Measurements from ENCODE around the gene NINJ2.

Gene NINJ2

DNA sequence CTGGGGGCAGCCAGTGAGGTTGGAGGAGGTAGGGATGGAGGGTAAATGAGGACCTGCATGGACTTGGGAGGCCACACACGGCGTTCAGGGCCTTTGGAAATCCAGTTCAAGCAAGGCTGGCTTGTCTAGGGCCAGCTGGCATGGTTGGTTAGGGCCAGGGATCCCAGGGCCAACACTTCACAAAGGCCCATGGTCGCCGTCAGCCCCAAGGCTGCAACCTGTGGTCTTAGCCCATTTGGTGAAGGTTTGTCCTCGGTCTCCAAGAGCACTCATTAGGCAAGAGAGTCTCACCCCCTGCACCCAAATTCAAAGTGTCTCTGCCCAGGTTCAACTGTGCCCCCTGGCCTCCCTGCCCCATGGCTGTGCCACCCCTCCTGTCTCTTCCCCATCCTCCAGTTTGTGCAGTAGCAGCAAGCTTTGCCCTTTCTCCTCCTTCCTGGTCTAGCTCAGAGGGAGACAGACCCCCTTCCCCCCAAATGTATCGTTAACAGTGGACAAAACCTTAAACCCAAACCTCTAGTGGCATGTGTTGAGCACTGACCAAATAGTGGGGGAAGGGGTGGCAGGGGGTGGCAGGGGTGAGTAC is 94.1 kb downstream of the NINJ2 start:
- no peak for DNase-seq (ENCODE audit: low read depth)

DNA sequence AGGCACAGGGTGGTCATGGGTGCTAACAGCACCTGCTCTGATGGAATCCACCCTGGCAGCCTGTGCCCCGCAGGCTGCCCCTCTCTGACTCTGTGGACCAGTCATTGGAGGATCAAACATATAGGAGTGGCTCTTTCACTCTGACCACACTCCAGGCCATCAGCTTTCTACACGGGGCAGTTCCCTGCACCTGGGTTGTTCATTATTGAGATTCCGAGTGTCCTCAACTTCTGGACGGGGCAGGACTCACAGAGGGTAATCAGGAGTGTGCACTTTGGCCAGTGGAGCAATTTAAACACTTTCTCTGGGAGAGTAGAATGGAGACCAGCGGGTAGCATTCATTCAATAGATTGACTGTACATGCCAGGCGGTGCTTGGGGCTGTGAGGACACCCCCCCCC is 94.8 kb downstream of the NINJ2 start:
- no peak for DNase-seq (ENCODE audit: low read depth)

DNA sequence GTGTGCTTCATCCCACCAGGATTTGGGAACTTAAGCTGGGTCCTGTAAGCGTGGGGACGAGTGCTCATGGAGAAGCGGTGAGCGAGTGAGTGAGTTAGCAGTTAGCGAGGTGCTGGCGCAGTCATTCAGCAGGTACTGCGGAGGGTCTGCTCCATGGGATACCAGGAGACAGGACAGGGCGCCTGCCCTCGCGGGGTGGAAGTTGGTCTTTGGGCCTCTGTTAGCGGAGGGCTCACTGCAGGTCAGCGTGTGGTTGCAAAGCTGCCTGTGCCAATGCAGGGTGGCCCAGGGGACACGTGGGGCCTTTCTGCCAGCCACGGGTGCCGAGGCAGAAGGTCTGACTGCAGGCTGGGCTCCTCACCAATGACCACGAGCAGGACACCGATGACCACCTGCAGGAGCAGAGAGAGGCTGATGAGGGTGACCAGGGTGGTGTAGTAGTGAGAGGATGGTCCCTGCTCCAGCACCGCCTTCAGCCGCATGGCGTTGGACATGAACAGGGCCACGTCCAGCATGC is 97.6 kb downstream of the NINJ2 start:
- DNase-seq (ENCODE audit: low read depth), result no peak

DNA sequence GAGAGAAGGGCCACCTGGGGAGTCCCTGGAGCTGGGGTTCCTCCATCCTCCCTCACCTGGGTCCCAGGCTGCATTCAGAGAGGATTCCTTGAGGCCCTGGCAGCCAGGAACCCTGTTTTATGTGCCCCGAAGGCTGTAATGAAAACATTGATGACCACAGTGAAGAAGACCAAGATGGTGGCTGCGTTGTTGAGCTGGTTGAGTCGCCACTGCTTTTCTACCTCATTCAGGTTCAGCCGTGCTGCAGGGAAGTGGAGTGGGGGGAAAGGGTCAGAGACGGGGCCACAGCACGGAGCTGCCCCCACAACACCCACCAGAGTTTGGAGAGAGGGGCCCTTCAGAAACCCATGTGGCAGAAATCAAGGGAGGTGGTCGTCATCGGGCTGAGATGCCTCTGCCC is 98.1 kb downstream of the NINJ2 start:
- DNase-seq (ENCODE audit: low read depth), result no peak

DNA sequence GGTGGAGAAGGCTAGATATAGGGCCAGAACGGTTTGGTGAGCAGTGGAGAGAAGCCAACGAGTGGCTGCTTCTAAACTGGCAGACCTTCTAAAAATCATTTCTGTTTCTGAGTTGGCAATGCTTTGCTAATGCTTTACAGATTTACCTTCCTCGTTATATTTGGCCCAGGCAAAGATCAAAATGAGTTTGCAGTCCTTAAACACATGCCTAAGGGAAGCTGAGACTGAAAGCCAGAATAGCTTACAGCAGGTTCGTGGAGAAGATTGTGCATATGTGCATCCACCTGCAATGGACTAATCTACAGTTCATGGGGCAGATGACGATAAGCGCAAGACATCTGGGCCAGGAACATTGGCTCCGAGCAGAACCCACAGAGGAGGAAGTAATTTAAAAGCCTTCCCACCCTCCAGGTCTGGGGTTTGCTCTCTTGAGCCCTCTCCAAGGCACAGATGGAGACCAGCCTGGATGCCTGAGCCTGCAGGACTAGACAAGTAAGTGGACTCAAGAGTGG is 99.4 kb downstream of the NINJ2 start:
- no peak for DNase-seq (ENCODE audit: low read depth)

DNA sequence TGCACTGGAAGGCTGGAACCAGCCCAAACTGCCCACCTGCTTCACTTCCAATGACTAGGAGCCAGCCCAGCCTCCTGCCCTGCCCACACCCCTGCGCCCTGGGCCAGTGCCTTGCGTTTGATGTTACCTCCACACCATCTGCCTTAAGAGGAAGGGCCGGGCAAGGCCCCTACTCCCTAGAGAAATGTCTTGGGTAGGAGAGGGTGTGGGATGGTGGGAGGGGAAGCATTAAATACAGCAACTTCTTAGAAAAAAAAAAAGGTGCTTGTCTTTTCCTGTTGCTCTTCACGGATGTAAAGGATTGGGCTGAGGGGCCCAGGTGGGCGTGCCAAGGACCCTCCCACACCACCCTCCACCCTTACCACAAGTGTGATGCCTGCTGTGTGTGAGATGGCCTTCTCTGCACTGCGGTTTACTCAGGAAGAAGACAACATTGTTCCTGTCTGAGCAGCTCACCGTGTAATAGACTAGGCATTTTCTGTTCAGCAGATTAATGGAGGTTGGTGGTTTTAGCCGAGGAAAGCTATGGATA is 99.9 kb downstream of the NINJ2 start:
- DNase-seq (ENCODE audit: low read depth), result no peak

DNA sequence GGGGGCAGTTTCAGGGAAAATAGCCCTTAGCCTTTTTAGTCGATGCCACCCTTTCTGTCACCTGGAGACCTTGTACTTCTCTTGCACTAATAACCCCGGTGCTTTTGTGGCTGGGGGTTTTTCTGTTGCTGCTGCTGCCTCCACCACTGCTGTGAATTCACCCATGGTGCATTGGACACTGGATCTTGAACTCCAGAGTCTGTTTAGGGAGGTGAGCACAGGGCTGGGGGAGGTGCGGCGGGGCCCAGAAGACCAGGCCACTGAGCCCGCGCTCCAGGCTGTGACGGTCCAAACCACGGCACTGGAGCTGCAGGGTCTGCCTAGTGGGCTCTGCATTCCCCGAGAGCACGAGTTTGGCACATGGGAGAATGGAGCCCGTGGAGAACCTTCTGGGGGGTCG is 100.6 kb downstream of the NINJ2 start:
- DNase-seq (ENCODE audit: low read depth), result no peak

DNA sequence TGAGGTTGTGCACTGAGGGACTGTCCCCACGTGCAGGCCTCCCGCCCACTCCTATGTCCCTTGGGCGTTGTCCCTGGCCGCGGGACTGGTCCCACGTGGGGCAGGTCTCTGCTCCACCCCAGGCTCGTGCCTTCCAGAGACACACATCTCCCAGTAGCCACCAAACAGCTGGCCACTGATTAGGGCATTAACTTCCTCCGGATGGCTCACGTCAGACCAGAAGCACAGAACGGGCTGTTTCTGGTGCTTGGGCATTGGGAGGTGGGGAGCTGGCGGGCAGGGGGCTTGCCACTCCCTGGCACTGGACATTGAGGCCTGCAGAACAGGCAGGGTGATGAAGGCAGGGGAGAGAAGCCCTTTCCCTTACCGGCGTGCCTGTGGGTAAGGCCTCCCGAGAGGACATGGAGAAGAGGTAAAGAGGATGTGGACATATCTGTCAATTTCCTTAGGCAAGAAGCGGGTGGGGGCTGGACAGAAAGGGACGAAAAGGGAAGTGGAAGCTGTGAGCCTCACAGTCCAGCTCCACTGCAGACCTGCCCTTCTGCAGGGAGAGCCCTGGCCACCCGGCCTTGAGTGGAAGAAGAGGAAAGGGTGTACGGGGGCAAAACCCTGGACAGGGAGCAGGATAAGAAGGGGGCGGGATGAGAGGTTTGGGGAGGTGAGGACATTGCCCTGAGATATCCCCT is 101.2 kb downstream of the NINJ2 start:
- no peak for DNase-seq (ENCODE audit: low read depth)

DNA sequence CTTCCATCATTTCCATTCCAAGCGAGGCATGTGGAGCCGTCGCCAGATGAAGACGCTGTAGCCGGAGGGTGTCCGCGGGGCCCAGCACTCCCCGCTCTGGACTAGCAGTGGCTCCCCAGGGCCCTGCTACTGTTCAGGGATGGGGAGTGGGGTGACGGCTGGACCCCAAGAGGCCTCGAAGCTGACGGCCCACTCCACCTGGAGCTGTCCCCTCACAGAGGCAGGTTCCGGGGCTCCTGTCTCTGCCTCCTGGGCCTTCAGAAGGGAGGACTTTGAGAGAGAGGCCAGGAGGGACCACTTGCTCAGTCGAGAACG is 101.9 kb downstream of the NINJ2 start:
- DNase-seq (ENCODE audit: low read depth), result no peak

DNA sequence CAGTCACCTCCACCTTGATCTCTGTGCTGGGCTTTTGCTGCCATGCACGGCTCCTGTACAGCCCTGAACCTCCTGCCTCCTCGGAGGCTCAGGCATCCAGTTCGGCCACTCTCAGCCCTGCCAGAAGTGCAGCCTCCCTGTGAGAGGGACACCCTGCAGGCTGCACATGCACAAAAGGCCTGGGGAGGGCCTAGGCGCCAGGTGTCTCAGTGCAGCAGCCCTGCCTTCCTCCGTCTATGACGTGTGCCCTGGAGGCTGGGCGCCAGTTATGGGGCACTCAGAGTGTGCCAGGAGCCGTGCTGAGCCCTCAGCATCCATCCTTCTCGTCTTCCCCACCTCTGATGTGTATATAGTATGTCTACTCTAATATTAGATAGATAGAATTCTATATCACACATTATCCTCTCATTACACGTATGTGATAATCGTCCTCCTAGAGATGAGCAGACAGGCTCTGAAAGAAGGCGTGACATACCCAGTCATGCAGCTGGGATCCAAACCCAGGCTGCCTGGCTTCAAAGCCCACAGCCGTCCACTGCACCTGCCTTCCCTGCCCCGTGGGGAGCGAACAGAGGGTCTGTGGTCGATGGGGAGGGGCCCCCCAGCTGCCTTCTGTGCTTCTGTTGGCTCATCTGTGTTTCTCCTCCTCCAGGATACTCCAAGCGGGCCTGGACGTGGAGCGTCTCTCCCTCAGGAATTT is 102.4 kb downstream of the NINJ2 start:
- DNase-seq (ENCODE audit: low read depth), result no peak

DNA sequence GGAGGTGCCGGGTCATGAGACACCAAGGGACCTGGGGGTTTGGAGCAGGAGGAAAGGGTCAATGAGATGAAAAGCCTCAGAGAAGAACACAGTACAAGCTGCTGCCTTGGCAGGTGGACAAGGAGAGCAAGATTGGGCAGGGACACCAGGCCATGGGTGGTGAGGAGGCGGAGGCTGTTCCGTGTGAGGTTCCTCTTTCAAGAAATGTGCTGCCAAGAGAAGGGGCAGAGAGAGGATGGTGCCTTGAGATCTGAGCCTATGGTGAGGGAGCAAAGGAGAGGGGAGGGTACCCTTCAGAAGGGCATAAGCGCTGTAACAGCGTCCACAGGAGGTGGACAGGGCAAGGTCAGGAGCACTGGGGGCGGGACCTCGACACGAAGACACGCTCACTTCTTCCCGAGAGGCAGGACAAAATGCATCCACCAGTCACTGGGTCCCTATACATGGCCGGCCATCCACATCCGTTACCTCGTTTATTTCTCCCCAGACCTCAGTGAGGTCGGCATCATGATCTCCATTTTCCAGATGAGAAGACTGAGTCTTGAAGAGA is 103.3 kb downstream of the NINJ2 start:
- DNase-seq (ENCODE audit: low read depth), result no peak

DNA sequence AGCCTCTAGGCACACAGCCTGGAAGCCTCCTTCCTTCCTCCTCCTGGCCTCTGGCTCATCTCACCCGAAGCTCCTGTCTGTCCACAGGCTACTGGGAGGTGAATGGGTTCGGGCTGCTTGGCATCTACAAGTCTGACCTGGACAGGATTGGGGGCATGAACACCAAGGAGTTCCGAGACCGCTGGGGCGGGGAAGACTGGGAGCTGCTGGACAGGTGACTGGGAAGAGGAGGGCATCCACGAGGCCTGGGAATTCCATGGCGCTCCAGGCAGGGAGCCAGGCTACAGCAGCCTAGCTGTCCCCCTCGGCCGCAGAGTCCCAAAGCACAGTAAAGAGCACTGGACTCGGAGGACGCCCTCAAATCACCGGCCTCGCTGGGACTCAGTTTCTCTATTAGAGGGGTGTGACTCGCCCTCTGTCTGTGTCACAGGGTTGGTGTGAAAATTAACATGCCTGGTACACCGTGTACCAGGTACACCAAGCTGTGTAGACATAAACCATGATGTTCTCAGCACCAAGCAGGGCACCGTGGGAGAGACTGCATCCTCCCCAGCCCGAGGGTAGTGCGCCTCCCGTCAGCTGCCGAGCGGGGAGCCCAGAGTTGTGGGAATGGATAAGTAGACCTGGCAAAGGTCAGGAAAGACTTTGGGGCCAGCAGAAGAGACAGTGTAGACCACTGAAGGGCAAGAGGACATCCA is 103.9 kb downstream of the NINJ2 start:
- DNase-seq (ENCODE audit: low read depth), result no peak

DNA sequence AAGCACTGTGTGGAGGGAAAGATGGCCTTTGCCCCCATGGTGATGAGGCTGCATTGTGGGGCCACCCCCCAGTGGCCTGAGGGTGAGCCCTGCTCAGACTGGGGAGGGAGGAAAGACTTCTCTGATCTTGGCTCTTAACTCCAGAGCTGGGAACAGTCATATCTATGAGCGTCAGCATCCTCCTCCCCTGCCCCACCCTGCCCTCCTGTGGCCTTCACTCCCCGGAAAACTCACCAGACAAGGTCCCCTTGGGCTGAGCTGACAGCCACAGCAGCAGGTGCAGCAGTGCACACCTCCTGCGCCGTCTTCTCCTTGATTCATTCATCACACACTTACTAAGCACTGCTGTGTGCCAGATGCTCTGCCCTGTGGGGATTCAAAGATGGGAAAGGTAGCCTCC is 104.7 kb downstream of the NINJ2 start:
- DNase-seq (ENCODE audit: low read depth), result no peak

DNA sequence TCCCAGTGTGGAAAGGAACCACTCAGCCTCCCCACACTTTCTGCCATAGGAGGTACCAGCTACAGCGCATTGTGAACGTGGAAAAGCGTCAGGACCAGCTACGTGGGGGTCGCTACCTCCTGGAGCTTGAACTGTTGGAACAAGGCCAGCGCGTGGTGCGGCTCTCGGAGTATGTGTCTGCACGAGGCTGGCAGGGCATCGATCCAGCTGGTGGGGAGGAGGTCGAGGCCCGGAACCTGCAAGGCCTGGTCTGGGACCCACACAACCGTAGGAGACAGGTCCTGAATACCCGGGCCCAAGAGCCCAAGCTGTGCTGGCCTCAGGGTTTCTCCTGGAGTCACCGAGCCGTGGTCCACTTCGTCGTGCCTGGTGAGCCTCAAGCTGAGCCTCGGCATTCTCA is 106.7 kb downstream of the NINJ2 start:
- no peak for DNase-seq (ENCODE audit: low read depth)

DNA sequence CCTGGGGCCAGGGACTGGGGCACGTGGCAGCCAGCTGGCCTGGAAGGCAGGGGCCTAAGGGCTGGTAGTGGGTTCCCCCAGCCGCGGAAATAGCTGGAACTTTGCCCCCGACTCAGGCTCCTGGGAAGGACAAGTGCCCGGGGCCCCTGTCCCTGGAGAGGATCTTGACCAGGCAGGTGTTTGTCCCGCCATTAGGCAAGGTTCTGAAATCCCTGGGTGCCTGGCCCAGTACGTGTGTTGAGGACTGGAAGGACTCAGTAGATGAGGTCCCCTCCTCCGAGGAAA is 109.3 kb downstream of the NINJ2 start:
- no peak for DNase-seq (ENCODE audit: low read depth)

DNA sequence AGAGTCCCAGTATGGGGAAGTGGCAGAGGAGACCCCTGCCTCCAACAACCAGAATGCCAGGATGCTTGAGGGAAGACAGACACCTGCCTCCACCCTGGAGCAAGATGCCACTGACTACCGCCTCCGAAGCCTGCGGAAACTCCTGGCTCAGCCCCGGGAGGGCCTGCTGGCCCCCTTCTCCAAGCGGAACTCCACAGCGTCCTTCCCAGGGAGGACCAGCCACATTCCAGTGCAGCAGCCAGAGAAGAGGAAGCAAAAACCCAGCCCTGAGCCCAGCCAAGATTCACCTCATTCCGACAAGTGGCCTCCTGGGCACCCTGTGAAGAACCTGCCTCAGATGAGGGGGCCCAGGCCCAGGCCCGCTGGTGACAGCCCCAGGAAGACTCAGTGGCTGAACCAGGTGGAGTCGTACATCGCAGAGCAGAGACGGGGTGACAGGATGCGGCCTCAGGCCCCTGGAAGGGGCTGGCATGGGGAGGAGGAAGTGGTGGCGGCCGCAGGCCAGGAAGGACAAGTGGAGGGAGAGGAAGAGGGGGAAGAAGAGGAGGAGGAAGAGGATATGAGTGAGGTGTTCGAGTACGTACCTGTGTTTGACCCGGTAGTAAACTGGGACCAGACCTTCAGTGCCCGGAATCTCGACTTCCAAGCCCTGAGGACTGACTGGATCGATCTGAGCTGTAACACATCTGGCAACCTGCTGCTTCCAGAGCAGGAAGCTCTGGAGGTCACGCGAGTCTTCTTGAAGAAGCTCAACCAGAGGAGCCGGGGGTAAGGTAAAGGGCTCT is 109.8 kb downstream of the NINJ2 start:
- DNase-seq (ENCODE audit: low read depth), result no peak

DNA sequence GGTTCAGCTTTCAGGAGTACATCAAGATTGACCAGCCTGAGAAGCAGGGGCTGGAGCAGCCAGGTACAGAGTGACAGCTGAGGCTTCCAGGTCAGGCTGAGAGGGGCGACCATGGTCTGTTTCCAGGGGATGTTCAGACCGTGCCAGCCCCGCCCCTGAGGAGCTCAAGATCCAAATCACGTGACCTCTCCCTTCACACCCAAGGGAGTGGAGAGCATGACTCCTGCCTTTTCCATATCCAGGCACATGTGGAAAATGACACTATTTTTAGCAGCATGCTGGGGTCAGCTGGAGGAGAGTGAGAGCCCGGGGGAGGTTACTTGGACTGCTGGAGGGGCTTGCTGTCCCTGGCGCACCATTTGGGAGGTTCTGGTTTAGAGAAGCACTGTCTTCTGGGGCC is 110.8 kb downstream of the NINJ2 start:
- no peak for DNase-seq (ENCODE audit: low read depth)

DNA sequence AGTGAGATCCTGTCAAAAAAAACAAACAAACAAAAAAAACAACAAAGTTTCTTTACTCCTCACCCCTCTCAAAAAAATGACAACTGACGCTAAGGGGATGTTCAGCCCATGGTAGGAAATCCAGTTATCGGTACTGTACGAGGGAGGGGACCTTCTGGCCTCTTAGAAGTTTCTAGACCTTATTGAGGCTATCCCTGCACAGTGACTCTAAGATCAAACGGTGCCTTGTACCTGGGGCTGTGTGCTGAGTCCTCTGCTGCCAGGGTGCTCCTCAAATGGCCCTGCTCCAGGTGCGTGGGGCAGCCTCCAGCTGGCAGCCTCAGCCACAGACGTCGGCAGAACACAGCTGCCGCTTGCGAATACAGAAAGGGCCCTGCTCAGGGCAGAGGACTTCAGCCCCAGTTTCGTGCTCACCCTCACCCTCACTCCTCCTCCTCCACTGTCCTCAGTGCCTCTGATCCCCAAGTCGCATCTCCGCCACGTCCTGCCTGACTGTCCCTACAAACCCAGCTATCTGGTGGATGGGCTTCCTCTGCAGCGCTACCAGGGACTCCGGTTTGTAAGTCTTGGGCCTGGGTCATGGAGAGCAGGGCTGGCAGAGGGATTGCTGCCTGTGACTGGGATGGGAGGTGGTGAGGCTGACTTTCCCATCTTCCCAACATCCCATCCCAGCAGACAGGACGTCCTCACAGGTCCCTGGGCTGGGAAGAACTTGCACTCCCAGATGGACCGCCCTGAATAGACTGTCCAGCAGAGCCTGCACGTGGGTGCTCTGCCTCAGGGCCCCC is 112.6 kb downstream of the NINJ2 start:
- no peak for DNase-seq (ENCODE audit: low read depth)

DNA sequence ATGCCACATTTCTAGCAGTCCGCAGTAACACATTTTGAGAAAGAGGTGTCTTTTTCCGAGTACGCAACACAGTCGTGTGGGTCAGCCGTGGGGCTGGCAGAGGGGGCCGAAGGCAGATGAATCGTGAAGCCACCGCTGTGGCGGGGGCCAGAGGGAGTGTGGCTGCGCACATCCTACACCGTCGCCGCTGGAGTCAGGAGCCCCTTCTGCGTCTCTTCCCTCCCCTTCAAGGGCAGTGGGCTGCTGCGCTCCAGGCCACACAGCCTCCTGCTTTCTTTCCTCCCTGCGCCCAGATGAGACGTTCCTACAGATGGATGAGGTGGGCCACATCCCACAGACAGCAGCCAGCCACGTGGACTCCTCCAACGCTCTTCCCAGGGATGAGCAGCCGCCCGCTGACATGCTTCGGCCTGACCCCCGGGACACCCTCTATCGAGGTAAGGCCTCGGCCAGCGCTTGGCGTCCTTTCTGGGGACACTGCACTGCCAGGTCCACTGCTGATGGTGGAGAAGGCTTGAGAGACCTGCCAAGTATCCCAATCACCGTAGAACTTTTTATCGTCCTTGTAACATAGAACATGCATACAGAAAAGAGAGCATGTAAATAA is 113.7 kb downstream of the NINJ2 start:
- no peak for DNase-seq (ENCODE audit: low read depth)

DNA sequence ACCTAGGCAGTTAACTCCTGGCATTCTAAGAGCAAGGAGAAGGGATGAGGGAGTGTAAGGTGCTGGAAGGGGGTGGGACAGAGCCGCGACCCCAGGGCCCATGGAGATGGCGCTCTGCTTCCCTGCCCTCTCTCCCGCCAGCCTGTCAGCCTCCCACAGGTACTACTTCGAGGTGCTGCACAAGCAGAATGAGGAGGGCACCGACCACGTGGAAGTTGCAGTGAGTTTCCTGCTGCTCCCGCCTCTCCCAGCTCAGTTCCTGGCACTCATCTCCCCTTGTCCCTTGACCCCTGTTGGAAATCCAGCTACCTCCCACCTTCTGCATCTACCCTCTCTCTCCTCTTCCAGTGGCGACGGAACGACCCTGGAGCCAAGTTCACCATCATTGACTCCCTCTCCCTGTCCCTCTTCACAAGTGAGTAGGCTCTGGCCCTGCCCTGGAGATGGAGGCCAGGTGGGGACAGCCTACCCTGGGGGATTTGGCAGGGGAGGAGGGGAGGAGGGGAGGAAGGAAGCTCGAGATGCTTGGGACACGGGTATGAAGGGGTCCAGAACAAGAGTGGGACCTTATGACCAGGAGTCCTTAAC is 115.3 kb downstream of the NINJ2 start:
- no peak for DNase-seq (ENCODE audit: low read depth)
